HG03575 (cell line): ENCODE results near the gene OCA2.
A peak's percentile ranks its signal among the peaks of the same experiment; 100 is the strongest.

Experiments
- ATAC-seq: cut with Tn5 transposase; IDR thresholded peaks from one replicate; pipeline ENCODE4 v1.9.1; 2021; ENCODE audit not compliant: unreplicated experiment, insufficient number of reproducible peaks, low FRiP score; ENCODE audit errors: extremely low read depth

OCA2 gene

GRCh38 chr15:28086175-28086703 is 12.9 kb downstream of the OCA2 start:
- ATAC-seq, result peak; percentile 74

- no peak for ATAC-seq
Observed at GRCh38 chr15:28085489-28086174, 13.5 kb downstream of the OCA2 start.

- ATAC-seq, result no peak
Observed at GRCh38 chr15:28084547-28084946, 14.6 kb downstream of the OCA2 start.

GRCh38 chr15:28082891-28083684 is 16.0 kb downstream of the OCA2 start:
- ATAC-seq, result no peak

GRCh38 chr15:28081594-28081993 is 17.5 kb downstream of the OCA2 start:
- ATAC-seq, result no peak

- no peak for ATAC-seq
Observed at GRCh38 chr15:28080386-28080785, 18.7 kb downstream of the OCA2 start.

- no peak for ATAC-seq
Observed at GRCh38 chr15:28079313-28079969, 19.7 kb downstream of the OCA2 start.

- no peak for ATAC-seq
Observed at GRCh38 chr15:28078191-28078719, 20.9 kb downstream of the OCA2 start.

GRCh38 chr15:28075573-28075972 is 23.5 kb downstream of the OCA2 start:
- no peak for ATAC-seq

GRCh38 chr15:28068930-28069329 is 30.2 kb downstream of the OCA2 start:
- no peak for ATAC-seq

GRCh38 chr15:28066231-28066630 is 32.9 kb downstream of the OCA2 start:
- ATAC-seq, result no peak

GRCh38 chr15:28060005-28060404 is 39.1 kb downstream of the OCA2 start:
- no peak for ATAC-seq

- no peak for ATAC-seq
Observed at GRCh38 chr15:28058082-28058481, 41.0 kb downstream of the OCA2 start.

- ATAC-seq, result no peak
Observed at GRCh38 chr15:28051955-28052633, 47.0 kb downstream of the OCA2 start.

- ATAC-seq, result no peak
Observed at GRCh38 chr15:28049581-28049980, 49.5 kb downstream of the OCA2 start.

GRCh38 chr15:28047277-28047676 is 51.8 kb downstream of the OCA2 start:
- no peak for ATAC-seq

- ATAC-seq, result no peak
Observed at GRCh38 chr15:28044121-28044672, 54.9 kb downstream of the OCA2 start.

GRCh38 chr15:28043691-28044091 is 55.4 kb downstream of the OCA2 start:
- ATAC-seq, result no peak
